ENCODE data around the gene CCDC181. TPM values are rescaled to one million over a fixed set of nuclear protein-coding genes. Genes with fewer than 3 reads are reported as not detected.

Gene CCDC181
- total and polyA plus RNA-seq, 2 of the 8 experiments (the other 6 are each of a cell fraction or from before 2014, with no cell fraction given), result 1.2 to 3.7 TPM

DNA sequence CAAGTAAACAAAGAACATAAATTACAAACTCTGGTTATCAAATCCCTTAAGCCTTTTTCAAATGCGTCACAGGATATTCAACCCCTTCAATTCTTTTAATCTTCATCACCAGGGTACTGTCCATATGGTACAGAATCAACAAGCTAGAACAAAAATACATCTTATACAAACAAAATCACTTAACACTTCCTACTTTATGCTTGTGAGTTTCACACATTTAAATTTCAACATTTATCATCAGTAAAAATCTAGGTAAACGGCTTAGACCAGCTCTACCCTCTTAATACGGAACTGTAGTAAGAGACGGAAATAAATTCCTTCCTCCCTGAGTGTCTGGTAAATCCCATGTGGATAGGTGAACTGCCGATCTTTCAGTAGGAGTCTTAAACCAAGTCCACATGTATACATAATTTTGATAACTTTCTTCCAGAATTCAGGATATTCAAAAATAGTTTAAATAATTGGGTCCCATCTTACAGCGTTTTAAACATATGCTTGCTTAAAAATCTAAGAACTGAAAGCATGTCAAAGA is 1.0 kb downstream of the CCDC181 start (continued):
- TF ChIP-seq, protein P1, sequence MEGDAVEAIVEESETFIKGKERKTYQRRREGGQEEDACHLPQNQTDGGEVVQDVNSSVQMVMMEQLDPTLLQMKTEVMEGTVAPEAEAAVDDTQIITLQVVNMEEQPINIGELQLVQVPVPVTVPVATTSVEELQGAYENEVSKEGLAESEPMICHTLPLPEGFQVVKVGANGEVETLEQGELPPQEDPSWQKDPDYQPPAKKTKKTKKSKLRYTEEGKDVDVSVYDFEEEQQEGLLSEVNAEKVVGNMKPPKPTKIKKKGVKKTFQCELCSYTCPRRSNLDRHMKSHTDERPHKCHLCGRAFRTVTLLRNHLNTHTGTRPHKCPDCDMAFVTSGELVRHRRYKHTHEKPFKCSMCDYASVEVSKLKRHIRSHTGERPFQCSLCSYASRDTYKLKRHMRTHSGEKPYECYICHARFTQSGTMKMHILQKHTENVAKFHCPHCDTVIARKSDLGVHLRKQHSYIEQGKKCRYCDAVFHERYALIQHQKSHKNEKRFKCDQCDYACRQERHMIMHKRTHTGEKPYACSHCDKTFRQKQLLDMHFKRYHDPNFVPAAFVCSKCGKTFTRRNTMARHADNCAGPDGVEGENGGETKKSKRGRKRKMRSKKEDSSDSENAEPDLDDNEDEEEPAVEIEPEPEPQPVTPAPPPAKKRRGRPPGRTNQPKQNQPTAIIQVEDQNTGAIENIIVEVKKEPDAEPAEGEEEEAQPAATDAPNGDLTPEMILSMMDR (IDR thresholded peaks at IDR 0.05; ENCODE audit: control extremely low read depth in 1 of 3, insufficient read depth in 1 of 3, low read depth in 1 of 3, low read length in 3 of 3), result no peak
- TF ChIP-seq SP2 (IDR thresholded peaks at IDR 0.05; ENCODE audit: low read length), result no peak
- no peak for TF ChIP-seq YY1 (IDR thresholded peaks at IDR 0.05; ENCODE audit: low read depth, low read length)
- no peak for TF ChIP-seq SAP30 (IDR thresholded peaks at IDR 0.05; ENCODE audit: insufficient read depth, insufficient replicate concordance, low read length)
- no peak for TF ChIP-seq JUN (IDR thresholded peaks at IDR 0.05; ENCODE audit: low read depth, low read length)
